Activated gamma-delta T cell treated with Interleukin-2 at 50 U/mL for 16 hours (primary cell): Measurements from ENCODE around the gene ZNF28.
"Not testable (repeated sequence)": the region's sequence is repeated elsewhere in the genome, so short reads cannot be mapped to it uniquely, and the experiment has no call there.

ENCODE experiments used
- DNase-seq: peaks from one replicate; pipeline ENCODE4 v3.0.0-alpha.2; 2020

Gene ZNF28

DNA sequence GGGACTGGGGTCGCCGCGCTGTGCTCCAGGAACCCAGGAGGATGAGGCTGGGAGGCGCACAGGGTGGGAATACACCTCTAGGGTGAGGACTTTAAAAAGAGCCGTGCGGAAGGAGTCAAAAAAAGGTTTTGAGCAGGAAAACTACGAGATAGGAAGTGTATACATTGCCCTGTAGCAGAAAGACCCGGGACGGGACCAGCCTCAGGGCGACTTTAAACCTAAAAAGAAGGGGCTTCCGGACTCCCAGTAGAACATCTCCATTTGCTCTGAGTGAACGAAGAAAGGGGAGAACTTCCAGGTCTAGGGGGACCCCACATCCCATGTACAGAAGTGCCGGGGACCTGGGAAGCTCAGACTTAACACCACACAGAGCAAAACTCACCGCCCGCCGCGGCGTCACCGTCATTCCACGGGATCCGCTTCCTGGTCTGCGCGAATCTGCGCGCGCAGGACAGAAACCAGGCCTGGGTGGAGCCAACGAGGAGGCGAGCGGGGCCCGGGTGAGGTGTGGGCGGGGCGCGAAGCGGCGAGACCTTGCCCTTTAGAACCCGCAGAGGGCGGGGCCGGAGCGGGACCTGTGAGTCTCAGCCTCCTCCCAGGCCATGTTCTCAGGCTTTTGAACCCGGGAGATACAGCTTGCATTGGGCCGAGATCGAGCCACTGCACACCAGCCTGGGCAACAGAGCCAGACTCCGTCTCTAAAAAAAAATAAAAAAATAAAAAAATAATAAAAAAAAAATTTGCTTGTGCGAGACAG, at the start of gene ZNF28:
Gene ZNF28, minus strand, starts transcription at position 430 of the 757 bp plus-strand sequence. CDS start 3,675 bp downstream, outside the sequence.
- DNase-seq: peak; percentile 54

DNA sequence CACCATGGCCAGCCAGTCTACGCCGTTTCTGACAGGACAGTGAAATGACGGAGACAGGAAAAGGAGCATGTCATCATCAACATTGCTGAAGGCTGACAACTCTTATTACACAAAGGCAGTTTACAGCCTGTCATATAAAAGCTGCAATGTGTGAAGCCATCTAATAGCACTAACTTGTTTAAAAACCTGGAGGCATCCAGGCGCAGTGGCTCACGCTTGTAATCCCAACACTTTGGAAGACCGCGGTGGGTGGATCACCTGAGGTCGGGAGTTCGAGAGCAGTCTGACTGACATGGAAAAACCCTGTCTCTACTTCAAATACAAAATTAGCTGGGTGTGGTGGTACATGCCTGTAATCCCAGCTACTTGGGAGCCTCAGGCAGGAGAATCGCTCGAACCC, 46.6 kb upstream of the ZNF28 start:
- not testable (repeated sequence) for DNase-seq

DNA sequence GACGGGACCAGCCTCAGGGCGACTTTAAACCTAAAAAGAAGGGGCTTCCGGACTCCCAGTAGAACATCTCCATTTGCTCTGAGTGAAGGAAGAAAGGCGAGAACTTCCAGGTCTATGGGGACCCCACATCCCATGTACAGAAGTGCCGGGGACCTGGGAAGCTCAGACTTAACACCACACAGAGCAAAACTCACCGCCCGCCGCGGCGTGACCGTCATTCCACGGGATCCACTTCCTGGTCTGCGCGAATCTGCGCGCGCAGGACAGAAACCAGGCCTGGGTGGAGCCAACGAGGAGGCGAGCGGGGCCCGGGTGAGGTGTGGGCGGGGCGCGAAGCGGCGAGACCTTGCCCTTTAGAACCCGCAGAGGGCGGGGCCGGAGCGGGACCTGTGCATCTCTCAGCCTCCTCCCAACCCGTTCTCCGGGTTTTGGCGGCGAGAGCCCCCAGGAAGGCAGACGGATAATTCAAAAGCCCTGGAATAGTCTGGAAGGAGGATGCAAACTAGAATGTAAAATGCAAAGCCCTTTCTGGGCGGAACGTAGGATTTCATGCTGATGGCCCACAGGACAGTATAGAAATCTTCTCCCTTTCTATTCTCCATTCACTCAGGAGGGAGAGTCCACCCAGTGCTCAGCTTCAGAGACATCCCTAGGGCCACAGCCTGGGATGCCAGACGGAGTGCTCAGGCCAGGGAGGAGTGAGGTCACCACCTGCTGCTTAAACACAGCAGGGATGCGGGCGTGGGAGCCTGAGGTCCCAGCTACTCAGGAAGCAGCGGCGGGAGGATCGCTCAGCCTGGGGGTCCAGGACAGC, 36.2 kb upstream of the ZNF28 start, which contains the start of gene ZNF468:
Gene ZNF468, minus strand, starts transcription at position 242 of the 814 bp plus-strand sequence. CDS start 3,347 bp downstream, outside the sequence.
- DNase-seq: peak; percentile 65

DNA sequence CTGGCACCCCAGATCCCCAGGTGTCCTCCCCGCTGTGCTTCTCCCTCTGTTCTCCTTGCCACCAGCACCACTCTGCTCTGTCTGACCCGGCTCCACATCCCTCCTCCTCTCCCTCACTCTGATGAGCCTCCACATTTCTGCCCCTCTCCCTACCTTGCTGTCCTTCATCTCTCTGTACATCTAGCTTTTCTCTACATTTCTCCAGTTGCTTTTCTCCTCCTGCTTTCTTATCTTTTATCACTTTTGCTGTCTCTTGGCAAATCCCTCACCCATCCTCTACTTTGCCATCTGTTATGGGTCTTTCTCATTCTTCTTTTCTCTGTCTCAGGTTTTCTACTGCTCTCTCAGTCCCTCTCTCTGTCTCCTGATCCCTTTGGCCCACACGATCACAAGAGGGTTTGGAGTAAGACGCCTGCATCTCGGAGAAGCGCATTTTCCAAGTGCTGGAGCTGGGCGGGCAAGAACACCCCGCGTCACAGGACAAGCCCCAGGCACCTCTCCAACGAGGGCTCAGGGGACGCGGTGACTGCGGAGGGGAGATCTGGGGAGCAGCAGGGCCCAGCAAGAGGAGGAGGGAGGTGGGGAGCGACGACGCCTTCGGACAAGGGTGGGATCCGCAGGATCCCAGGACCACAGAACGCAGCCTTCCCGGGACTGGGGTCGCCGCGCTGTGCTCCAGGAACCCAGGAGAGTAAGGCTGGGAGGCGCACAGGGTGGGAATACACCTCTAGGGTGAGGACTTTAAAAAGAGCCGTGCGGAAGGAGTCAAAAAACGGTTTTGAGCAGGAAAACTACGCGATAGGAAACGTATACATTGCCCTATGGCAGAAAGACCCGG, 35.3 kb upstream of the ZNF28 start:
- DNase-seq: peak; percentile 8

DNA sequence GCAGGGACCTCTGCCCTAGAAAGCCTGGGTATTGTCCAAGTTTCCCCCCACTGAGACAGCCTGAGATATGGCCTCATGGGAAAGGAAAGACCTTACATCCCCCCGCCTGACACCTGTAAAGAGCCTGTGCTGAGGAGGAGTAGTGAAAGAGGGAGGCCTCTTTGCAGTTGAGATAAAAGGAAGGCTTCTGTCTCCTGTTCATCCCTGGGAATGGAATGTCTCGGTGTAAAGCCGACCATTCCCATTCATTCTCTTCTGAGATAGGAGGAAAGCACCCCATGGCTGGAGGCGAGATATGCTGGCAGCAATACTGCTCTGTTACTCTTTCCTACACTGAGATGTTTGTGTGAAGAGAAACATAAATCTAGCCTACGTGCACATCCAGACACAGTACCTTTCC, 25.9 kb upstream of the ZNF28 start:
- DNase-seq: not testable (repeated sequence)

DNA sequence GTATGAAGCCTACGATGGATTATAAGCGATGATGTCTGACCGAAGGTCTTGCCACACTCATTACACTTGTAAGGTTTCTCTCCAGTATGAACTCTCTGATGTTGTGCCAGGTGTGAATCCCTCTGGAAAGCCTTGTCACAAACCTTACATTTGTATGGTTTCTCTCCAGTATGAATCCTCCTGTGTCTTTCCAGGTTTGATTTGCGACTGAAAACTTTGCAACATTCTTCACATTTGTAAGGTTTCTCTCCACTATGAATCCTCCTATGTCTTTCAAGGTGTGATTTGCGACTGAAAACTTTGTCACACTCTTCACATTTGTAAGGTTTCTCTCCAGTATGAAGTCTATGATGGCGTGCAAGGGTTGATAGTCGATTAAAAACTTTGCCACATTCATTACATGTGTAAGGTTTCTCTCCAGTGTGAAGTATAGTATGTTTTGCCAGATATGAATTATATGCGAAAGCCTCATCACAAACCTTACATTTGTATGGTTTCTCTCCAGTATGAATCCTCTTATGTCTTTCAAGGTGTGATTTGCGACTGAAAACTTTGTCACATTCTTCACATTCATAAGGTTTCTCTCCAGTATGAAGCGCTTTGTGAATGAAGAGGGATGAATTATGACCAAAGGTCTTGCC, 19.5 kb upstream of the ZNF28 start:
- DNase-seq: not testable (repeated sequence)

DNA sequence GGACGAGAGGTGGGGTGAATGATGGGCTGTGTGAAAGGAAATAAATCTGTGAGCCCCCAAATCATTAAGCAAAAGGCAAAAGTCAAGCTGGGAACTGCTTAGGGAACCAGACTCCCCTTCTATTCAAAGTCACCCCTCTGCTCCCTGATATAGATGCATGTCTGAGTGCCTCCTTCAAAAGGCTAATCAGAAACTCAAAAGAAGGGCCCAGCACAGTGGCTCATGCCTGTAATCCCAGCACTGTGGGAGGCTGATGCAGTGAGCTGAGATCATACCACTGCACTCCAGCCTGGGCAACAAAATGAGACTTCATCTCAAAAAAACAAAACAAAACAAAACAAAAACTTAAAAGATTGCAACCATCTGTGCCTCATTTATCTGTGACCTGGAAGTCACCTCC, 12.9 kb upstream of the ZNF28 start:
- not testable (repeated sequence) for DNase-seq

DNA sequence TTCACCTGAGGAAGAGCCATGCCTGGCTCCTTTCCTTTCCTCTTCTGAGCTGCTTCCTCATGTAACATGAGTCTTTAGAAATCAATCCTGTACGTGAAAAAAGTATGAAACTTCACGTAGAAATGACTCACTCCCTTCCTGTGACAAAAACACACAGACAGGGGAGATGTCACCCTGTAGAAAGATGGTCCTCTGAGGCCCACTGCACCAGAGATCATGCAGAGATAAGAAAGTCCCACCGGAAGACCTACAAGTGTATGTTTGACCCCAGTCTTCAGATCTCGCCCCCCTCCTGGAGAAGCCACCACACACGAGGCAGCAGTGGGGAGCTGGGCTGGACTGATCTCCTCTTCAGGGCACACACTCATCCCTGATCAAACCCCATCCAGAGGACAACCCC, 12.1 kb upstream of the ZNF28 start:
- peak; percentile 14 for DNase-seq

DNA sequence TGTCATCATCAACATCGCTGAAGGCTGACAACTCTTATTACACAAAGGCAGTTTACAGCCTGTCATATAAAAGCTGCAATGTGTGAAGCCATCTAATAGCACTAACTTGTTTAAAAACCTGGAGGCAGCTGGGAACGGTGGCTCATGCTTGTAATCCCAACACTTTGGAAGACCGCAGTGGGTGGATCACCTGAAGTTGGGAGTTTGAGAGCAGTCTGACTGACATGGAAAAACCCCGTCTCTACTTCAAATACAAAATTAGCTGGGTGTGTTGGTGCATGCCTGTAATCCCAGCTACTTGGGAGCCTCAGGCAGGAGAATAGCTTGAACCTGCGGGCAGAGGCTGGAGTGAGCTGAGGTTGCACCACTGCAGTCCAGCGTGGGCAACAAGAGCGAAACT, 8.4 kb upstream of the ZNF28 start:
- not testable (repeated sequence) for DNase-seq

DNA sequence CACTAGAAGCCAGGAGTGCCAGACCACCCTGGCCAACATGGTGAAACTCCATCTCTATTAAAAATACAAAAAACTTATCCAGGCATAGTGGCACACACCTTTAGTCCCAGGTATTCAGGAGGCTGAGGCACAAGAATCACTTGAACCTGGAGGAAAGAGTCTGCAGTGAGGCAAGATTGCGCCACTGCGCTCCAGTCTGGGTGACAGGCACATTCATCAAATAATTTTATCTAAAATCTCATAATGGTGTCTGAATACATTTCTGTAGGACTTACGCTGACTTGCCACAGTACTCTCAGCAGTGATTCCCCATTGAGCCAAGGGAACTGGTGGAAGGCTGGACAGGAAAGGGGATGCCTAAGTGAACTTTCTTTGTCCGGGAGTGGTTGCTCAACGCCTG, 4.3 kb upstream of the ZNF28 start:
- no peak for DNase-seq

DNA sequence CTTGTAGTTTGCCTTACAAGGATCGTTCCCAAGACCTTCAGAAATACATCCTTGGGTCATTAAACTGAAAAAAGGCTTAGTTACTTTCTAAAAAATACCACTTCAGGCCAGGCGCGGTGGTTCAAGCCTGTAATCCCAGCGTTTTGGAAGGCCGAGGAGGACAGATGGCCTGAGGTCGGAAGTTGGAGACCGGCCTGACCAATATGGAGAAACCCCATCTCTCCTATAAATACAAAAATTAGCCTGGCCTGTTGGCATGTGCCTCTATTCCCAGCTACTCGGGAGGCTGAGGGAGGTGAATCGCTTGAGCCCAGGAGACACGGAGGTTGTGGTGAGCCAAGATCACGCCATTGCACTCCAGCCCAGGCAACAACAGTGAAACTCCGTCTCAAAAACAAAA, 2.2 kb upstream of the ZNF28 start:
- DNase-seq: no peak

DNA sequence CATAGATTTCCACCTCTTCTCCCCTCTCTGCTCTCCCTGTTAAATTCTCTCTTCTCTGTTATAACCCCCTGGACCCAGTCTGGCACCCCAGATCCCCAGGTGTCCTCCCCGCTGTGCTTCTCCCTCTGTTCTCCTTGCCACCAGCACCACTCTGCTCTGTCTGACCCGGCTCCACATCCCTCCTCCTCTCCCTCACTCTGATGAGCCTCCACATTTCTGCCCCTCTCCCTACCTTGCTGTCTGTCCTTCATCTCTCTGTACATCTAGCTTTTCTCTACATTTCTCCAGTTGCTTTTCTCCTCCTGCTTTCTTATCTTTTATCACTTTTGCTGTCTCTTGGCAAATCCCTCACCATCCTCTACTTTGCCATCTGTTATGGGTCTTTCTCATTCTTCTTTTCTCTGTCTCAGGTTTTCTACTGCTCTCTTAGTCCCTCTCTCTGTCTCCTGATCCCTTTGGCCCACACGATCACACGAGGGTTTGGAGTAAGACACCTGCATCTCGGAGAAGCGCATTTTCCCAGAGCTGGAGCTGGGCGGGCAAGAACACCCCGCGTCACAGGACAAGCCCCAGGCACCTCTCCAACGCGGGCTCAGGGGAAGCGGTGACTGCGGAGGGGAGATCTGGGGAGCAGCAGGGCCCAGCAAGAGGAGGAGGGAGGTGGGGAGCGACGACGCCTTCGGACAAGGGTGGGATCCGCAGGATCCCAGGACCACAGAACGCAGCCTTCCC, 795 bp downstream of the ZNF28 start:
- not testable (repeated sequence) for DNase-seq

DNA sequence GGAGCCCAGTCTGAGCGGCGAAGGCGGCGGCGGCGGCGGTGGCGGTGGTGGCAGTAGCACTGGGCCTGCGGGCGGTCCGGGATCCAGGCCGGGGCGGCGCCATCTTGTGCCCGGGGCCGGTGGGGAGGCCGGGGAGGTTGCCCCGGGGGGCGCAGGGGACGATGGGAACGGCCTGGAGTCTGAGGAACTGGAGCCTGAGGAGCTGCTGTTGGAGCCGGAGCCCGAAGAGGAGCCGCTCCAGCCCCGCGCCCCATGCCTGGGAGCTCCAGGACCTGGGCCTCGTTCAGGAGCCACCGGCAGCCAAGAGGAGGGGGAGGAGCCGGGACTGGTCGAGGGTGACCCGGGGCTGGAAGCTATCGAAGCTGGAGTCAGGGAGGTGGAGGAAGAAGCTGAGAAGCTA, 11.6 kb downstream of the ZNF28 start:
- no peak for DNase-seq

DNA sequence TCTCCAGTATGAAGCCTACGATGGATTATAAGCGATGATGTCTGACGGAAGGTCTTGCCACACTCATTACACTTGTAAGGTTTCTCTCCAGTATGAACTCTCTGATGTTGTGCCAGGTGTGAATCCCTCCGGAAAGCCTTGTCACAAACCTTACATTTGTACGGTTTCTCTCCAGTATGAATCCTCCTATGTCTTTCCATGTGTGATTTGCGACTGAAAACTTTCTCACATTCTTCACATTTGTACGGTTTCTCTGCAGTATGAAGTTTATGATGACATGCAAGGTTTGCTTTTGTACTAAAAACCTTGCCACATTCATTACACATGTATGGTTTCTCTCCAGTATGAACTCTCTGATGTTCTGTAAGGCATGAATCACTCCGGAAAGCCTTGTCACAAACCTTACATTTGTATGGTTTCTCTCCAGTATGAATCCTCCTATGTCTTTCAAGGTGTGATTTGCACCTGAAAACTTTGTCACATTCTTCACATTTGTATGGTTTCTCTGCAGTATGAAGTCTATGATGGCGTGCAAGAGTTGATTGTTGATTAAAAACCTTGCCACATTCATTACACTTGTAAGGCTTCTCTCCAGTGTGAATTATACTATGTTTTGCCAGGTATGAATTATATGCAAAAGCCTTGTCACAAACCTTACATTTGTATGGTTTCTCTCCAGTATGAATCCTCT, 21.3 kb downstream of the ZNF28 start:
- DNase-seq: not testable (repeated sequence)

DNA sequence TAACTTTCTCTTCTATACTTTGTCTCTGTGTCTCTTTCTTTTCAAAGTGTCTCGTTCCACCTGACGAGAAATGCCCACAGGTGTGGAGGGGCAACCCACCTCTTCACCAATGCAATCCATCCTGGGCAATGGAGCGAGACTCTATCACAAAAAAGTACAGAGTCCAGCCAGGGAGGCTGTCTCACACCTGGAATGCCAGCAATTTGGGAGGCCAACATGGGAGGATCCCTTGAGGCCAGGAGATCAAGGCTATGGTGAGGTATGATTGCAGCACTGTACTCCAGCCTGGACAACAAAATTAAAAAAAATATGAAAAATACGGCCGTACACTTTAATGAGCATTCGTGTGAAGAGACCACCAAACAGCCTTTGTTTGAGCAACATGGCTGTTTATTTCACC, 32.0 kb downstream of the ZNF28 start:
- DNase-seq: no peak

DNA sequence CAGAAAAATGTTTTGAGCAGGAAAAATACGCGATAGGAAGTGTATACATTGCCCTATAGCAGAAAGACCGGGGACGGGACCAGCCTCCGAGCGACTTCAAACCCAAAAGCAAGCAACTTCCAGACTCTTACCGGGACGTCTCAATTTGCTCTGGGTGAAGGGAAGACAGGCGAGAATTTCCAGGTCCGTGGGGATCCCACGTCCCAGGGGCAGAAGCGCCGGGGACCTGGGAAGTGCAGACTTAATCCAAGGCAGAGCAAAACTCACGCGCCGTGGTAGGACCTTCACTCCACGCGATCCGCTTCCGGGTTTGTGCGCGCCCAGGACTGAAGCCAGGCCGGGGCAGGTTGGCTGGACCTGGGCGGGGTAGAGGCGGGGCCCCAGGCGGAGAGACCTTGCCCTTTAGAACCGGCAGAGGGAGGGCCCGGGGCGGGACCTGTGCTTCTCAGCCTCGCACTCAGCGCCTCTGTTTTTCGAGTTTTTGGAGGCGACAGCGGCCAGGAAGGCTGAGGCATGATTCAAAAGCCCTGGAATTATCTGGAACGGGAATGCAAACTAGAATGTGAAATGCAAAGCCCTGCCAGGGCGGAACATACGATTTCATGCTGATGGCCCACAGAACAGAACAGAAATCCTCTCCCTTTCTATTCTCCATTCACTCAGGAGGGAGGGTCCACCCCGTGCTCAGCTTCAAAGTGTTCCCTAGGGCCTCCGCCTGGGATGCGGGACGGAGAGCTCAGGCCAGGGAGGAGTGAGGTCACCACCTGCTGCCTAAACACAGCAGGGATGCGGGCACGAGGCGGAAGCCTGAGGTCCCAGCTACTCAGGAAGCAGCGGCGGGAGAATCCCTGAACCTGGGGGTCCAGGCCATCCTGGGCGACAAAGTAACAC, 34.7 kb downstream of the ZNF28 start, which contains the start of gene ZNF600:
Gene ZNF600, minus strand, starts transcription at position 328 of the 891 bp plus-strand sequence. CDS start 7,903 bp downstream, outside the sequence.
- DNase-seq: peak; percentile 70

DNA sequence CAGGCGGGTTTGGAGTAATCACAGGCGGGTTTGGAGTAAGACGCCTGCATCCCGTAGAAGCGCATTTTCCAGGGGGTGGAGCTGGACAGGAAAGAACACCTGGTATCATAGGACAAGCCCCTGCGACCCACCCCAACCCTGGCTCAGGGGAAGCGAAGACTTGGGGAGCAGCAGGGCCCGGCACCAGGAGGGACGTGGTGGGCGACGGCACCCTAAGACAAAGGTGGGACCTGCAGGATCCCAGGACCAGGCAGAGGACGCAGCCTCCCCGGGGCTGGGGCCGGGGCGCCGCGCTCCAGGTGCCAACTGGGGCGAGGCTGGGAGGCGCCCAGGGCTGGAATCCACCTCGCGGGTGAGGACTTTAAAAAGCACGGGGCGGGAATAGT, 35.4 kb downstream of the ZNF28 start:
- DNase-seq: no peak

DNA sequence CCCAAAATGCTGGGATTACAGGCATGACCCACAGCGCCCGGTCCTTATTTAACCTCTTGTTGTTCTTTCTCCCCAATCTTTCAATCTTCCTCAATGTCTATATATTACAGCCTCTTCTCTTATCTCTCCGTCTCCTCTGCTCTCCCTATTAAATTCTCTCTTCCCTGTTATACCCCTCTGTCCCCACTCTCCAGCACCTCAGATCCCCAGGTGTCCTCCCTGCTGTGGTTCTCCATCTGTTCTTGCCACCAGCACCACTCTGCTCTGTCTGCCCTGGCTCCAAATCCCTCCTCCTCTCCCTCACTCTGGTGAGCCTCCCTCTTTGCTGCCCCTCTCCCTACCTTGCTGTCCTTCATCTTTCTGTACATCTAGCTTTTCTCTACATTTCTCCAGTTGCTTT, 35.9 kb downstream of the ZNF28 start:
- DNase-seq: no peak

DNA sequence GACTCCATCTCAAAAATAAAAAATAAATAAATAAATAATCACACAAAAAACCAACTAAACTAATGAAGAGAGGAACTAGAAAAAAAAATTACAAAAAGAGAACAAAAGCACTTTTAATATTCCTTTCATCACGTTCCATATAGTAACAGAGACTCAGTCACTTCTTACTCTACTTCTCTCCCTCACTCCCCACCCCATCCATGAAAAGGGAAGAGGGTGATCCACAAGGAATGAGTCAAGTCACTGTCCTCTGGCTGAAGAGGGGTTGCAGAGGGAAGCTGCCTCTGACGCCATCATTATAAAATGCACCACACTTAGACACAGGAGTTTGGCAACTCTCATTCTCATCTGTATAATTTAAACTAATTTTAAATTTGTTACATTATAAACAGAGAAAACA, 38.6 kb downstream of the ZNF28 start:
- DNase-seq: not testable (repeated sequence)

DNA sequence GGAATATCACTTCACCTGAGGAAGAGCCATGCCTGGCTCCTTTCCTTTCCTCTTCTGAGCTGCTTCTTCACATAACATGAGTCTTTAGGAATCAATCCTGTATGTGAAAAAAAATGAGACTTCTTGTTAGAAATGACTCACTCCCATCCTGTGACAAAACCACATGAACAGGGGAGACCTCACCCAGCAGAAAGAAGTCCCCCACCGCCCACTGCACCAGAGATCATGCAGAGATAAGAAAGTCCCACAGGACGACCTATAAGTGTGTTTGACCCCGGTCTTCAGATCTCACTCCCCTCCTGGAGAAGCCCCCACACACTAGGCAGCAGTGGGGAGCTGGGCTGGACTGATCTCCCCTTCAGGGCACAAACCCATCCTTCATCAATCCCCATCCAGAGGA, 42.6 kb downstream of the ZNF28 start:
- DNase-seq: peak; percentile 58
